Mesenchymal stem cell (in vitro differentiated cells and primary cell): ENCODE measurements around the gene RPP14. TPM values are rescaled to one million over a fixed set of nuclear protein-coding genes. Genes with fewer than 3 reads are reported as not detected.

ENCODE experiments used
- DNase-seq: peaks from one replicate; pipeline ENCODE4 v3.0.0-alpha.2; 2013
- H2AFZ ChIP-seq: one replicate; pipeline ENCODE4 v1.6.1; 2013; ENCODE audit warnings: low read depth, mild to moderate bottlenecking, control low read depth, inconsistent platforms, low read length, moderate library complexity
- H2AK5ac ChIP-seq: 2 replicates; pipeline ENCODE4 v1.6.1; 2013; ENCODE audit warnings: low read length, moderate library complexity, mild to moderate bottlenecking, inconsistent platforms; ENCODE audit not compliant: severe bottlenecking
- H2BK120ac ChIP-seq: one replicate; pipeline ENCODE4 v1.6.1; 2013; ENCODE audit warnings: low read depth, mild to moderate bottlenecking, inconsistent platforms, low read length, moderate library complexity
- H2BK12ac ChIP-seq, 2 experiments: one replicate each; pipeline ENCODE4 v1.6.1; 2013; ENCODE audit warnings: inconsistent platforms in 2 of 2, low read length in 2 of 2, mild to moderate bottlenecking in 2 of 2, moderate library complexity in 2 of 2, control low read depth in 1 of 2
- H2BK15ac ChIP-seq: one replicate; pipeline ENCODE4 v1.6.1; 2013; ENCODE audit warnings: mild to moderate bottlenecking, low read depth, inconsistent platforms; ENCODE audit not compliant: poor library complexity, severe bottlenecking
- H2BK5ac ChIP-seq: 2 replicates; pipeline ENCODE4 v1.6.1; 2013; ENCODE audit warnings: low read depth, mild to moderate bottlenecking, low read length, control low read depth, inconsistent platforms; ENCODE audit not compliant: poor library complexity, severe bottlenecking
- H3K14ac ChIP-seq, 2 experiments: one replicate each; pipeline ENCODE4 v1.6.1; 2013; ENCODE audit warnings: inconsistent platforms in 2 of 2, low read length in 2 of 2, control low read depth in 1 of 2, mild to moderate bottlenecking in 1 of 2, moderate library complexity in 1 of 2
- H3K18ac ChIP-seq, 2 experiments: one replicate each; pipeline ENCODE4 v1.6.1; 2013; ENCODE audit warnings: inconsistent platforms in 2 of 2, low read length in 2 of 2, control low read depth in 1 of 2, low read depth in 1 of 2, mild to moderate bottlenecking in 1 of 2
- H3K23ac ChIP-seq, 2 experiments: one replicate each; pipeline ENCODE4 v1.6.1; 2013; ENCODE audit warnings: inconsistent platforms in 2 of 2, low read length in 2 of 2, mild to moderate bottlenecking in 2 of 2, moderate library complexity in 2 of 2, control low read depth in 1 of 2
- H3K27ac ChIP-seq: 2 replicates; pipeline ENCODE4 v1.5.1; 2013; ENCODE audit warnings: mild to moderate bottlenecking, moderate library complexity, low read length, control low read depth, inconsistent platforms; ENCODE audit not compliant: poor library complexity, severe bottlenecking
- H3K27me3 ChIP-seq, 2 experiments: 2 replicates each; pipeline versions ENCODE4 v1.6.1 to v1.7.0; 2013; ENCODE audit warnings: low read length in 2 of 2, mild to moderate bottlenecking in 2 of 2, moderate library complexity in 2 of 2, control low read depth in 1 of 2, inconsistent platforms in 1 of 2; ENCODE audit not compliant: control insufficient read depth in 1 of 2, insufficient read depth in 1 of 2
- H3K36me3 ChIP-seq, 2 experiments: 2 replicates each; pipeline versions ENCODE4 v1.6.1 to v1.7.0; 2013; ENCODE audit warnings: low read length in 2 of 2, control low read depth in 1 of 2, inconsistent platforms in 1 of 2, low read depth in 1 of 2, mild to moderate bottlenecking in 1 of 2; ENCODE audit not compliant: insufficient read depth in 2 of 2, control insufficient read depth in 1 of 2
- H3K4ac ChIP-seq, 2 experiments: one replicate each; pipeline ENCODE4 v1.6.1; 2013; ENCODE audit warnings: inconsistent platforms in 2 of 2, low read length in 2 of 2, mild to moderate bottlenecking in 2 of 2, moderate library complexity in 2 of 2, control low read depth in 1 of 2, low read depth in 1 of 2
- H3K4me1 ChIP-seq: 2 replicates; pipeline ENCODE4 v1.6.1; 2013; ENCODE audit warnings: low read depth, low read length, control low read depth; ENCODE audit not compliant: control insufficient read depth, insufficient read depth
- H3K4me2 ChIP-seq: 2 replicates; pipeline ENCODE4 v1.6.1; 2013; ENCODE audit warnings: low read length, mild to moderate bottlenecking, inconsistent platforms; ENCODE audit not compliant: poor library complexity, severe bottlenecking
- H3K4me3 ChIP-seq, 2 experiments: 2 replicates each; pipeline versions ENCODE4 v1.5.1 to v1.7.0; 2013; ENCODE audit warnings: low read length in 2 of 2, mild to moderate bottlenecking in 2 of 2, control low read depth in 1 of 2, low read depth in 1 of 2; ENCODE audit not compliant: insufficient read depth in 1 of 2
- H3K79me1 ChIP-seq: replicated peaks from 2 replicates; pipeline ENCODE4 v1.6.1; 2013; ENCODE audit warnings: mild to moderate bottlenecking, control low read depth, low read length, inconsistent platforms; ENCODE audit not compliant: poor library complexity, severe bottlenecking
- H3K9ac ChIP-seq: 2 replicates; pipeline ENCODE4 v1.7.0; 2013; ENCODE audit warnings: mild to moderate bottlenecking, low read length, moderate library complexity
- H3K9me3 ChIP-seq: 2 replicates; pipeline ENCODE4 v1.7.0; 2013; ENCODE audit warnings: mild to moderate bottlenecking, low read length; ENCODE audit not compliant: control insufficient read depth
- H4K8ac ChIP-seq: one replicate; pipeline ENCODE4 v1.6.1; 2013; ENCODE audit warnings: inconsistent platforms, mild to moderate bottlenecking, low read length, moderate library complexity
- H4K91ac ChIP-seq: one replicate; pipeline ENCODE4 v1.6.1; 2013; ENCODE audit warnings: mild to moderate bottlenecking, low read length, inconsistent platforms
- WGBS: methylation state at CpG from one replicate; pipeline ENCODE4 v1.1.7; 2013; ENCODE audit warnings: mixed read lengths; 5-methylcytosine and 5-hydroxymethylcytosine counted together
- polyA plus RNA-seq, 2 experiments: library from polyadenylated mRNA; stranded (reverse); fragments of 200-250 nt; gene quantifications; one replicate each; pipeline ENCODE4 v1.2.3, GENCODE V29; 2013

The RPP14 gene
- polyA plus RNA-seq (2013, experiment 1 of 2): 11.6 TPM
- 11.5 TPM for polyA plus RNA-seq (2013, experiment 2 of 2)

GRCh38 chr3:58305882-58306711 lies at the start of gene RPP14, which contains the start of gene HTD2:
TSS of gene RPP14 (plus strand) at chr3:58306245. CDS start at chr3:58310330, 4,085 bp downstream.
TSS of gene HTD2 (plus strand) at chr3:58306520. CDS start at chr3:58317614, 11,094 bp downstream.
- peak within 1 kb of the TSS; percentile 97 for H3K27ac ChIP-seq
- peaks cover 8 to 23% of the 10 kb centered on the region in 2 experiments for H3K36me3 ChIP-seq
- peak within 1 kb of the TSS; percentile 91 to 99 for H3K18ac ChIP-seq
- H3K4me3 ChIP-seq: peak within 1 kb of the TSS; percentile 68 to 85
- H2BK5ac ChIP-seq: peak within 1 kb of the TSS; percentile 97
- H3K9me3 ChIP-seq: no peaks in the 10 kb centered on the region
- DNase-seq: peak; percentile 97
- peaks cover 7% of the 10 kb centered on the region for H3K4me1 ChIP-seq
- peak within 1 kb of the TSS; percentile 77 for H4K8ac ChIP-seq
- H3K4me2 ChIP-seq: peak within 1 kb of the TSS; percentile 79
- no peak within 1 kb of the TSS for H2BK120ac ChIP-seq
- H2AK5ac ChIP-seq: no peak within 1 kb of the TSS
- no peak within 1 kb of the TSS for H3K23ac ChIP-seq
- peak within 1 kb of the TSS; percentile 77 for H2BK15ac ChIP-seq
- H3K79me1 ChIP-seq: peaks cover 5% of the 10 kb centered on the region
- H3K27me3 ChIP-seq: peaks cover 14 to 20% of the 10 kb centered on the region in 2 experiments
- peak within 1 kb of the TSS in 1 of 2 experiments; percentile 98 for H3K14ac ChIP-seq
- H2AFZ ChIP-seq: peak within 1 kb of the TSS; percentile 86
- H4K91ac ChIP-seq: peak within 1 kb of the TSS; percentile 65
- peak within 1 kb of the TSS; percentile 99 for H3K9ac ChIP-seq
- H2BK12ac ChIP-seq: peak within 1 kb of the TSS in 1 of 2 experiments; percentile 90
- H3K4ac ChIP-seq: peak within 1 kb of the TSS; percentile 24 to 99
- 6% methylated on average over 67 of the region's 71 CpGs for WGBS

DNA sequence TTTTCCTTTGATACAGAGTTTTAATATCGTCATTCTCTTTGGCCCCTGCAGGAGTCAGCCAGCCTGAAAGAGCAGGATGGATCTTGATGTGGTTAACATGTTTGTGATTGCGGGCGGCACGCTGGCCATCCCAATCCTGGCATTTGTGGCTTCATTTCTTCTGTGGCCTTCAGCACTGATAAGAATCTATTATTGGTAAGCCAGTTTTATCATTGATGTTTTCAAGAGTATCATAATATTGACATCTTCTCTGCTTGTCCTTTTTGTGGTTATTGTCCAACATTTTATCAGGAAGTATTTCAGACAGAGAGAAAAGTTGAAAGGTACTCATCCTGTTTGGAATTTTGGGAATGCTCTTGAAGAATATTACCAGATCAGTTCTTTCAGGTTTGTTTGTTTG lies 49.5 kb upstream of the RPP14 start:
- Histone ChIP-seq H3K27ac (no peak overlapping the region), H3K79me1 (no peaks in the 10 kb centered on the region), H2AFZ (no peak overlapping the region), H2BK12ac (no peak overlapping the region), H3K9me3 (no peaks in the 10 kb centered on the region), H3K9ac (no peak overlapping the region), H3K4me3 (no peak overlapping the region), H2BK120ac (no peak overlapping the region), H4K91ac (no peak overlapping the region), H3K18ac (no peak overlapping the region), H2AK5ac (no peak overlapping the region), H3K36me3 (peaks cover 0 to 16% of the 10 kb centered on the region in 2 experiments), H2BK5ac (no peak overlapping the region), H3K4me2 (no peak overlapping the region), H3K27me3 (no peaks in the 10 kb centered on the region), H3K23ac (no peak overlapping the region), H3K14ac (no peak overlapping the region), H4K8ac (no peak overlapping the region), H2BK15ac (no peak overlapping the region), H3K4me1 (peaks cover 7% of the 10 kb centered on the region), H3K4ac (no peak overlapping the region)
- 99% methylated on average over 4 of the region's 4 CpGs for WGBS
- DNase-seq: no peak

DNA sequence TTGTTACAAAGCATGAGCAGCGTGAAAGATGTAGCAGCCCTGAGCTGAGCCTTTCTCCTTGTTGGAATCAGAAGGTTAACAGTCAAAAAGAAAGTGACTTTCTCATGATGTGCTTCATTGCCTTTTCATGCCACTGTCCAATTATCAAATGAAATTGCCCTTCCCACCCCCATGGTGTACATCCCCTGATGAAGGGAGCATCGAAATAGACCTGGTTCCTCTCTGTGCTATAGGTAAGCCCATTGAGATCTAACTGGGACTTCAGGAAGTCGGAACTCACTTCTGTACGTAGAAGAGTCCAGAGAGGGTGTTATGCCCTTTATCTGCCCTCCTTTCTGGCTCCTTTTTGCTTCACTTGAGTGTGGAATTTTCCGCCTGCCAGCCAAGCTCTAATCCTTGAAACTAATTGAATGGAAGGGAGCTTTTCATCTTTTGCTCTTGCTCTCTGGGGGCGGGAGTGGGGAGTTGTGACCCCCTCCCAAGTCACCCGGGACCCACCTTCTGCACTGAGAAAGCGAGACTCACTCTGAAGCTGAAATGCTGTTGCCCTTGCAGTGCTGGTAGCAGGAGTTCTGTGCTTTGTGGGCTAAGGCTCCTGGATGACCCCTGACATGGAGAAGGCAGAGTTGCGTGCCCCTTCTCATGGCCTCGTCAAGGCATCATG lies 47.5 kb upstream of the RPP14 start:
- Histone ChIP-seq H2AFZ (no peak overlapping the region), H2BK15ac (no peak overlapping the region), H3K9me3 (no peaks in the 10 kb centered on the region), H3K27me3 (no peaks in the 10 kb centered on the region), H2BK120ac (no peak overlapping the region), H2AK5ac (no peak overlapping the region), H3K79me1 (no peaks in the 10 kb centered on the region), H3K36me3 (peaks cover 0 to 16% of the 10 kb centered on the region in 2 experiments), H3K4me1 (peaks cover 7% of the 10 kb centered on the region), H3K4ac (no peak overlapping the region), H4K91ac (no peak overlapping the region), H3K14ac (no peak overlapping the region), H3K4me3 (no peak overlapping the region), H3K27ac (no peak overlapping the region), H3K4me2 (no peak overlapping the region), H2BK12ac (no peak overlapping the region), H2BK5ac (no peak overlapping the region), H3K9ac (no peak overlapping the region), H3K23ac (no peak overlapping the region), H4K8ac (no peak overlapping the region), H3K18ac (no peak overlapping the region)
- WGBS: 92% methylated on average over 10 of the region's 10 CpGs
- no peak for DNase-seq

GRCh38 chr3:58260261-58260731 lies 45.7 kb upstream of the RPP14 start:
- no peak overlapping the region for H2AK5ac ChIP-seq
- no peak overlapping the region for H4K91ac ChIP-seq
- H3K23ac ChIP-seq: no peak overlapping the region
- no peak overlapping the region for H2BK120ac ChIP-seq
- 61% methylated on average over 6 of the region's 6 CpGs for WGBS
- peak; percentile 85 for DNase-seq
- no peak overlapping the region for H3K27ac ChIP-seq
- H3K4me3 ChIP-seq: no peak overlapping the region
- peak overlapping the region in 1 of 2 experiments; percentile 57 for H3K14ac ChIP-seq
- H3K18ac ChIP-seq: no peak overlapping the region
- peaks cover 7% of the 10 kb centered on the region for H3K4me1 ChIP-seq
- H3K79me1 ChIP-seq: no peaks in the 10 kb centered on the region
- H2BK12ac ChIP-seq: no peak overlapping the region
- H3K27me3 ChIP-seq: no peaks in the 10 kb centered on the region
- no peak overlapping the region for H4K8ac ChIP-seq
- no peak overlapping the region for H2BK15ac ChIP-seq
- no peak overlapping the region for H2BK5ac ChIP-seq
- H3K4me2 ChIP-seq: no peak overlapping the region
- H2AFZ ChIP-seq: no peak overlapping the region
- H3K36me3 ChIP-seq: peaks cover 0 to 16% of the 10 kb centered on the region in 2 experiments
- no peaks in the 10 kb centered on the region for H3K9me3 ChIP-seq
- H3K4ac ChIP-seq: no peak overlapping the region
- no peak overlapping the region for H3K9ac ChIP-seq
